Measurements from ENCODE around the gene ZNF398. TPM values are rescaled to one million over a fixed set of nuclear protein-coding genes. Genes with fewer than 3 reads are reported as not detected.

Gene ZNF398
- total RNA-seq, 2 experiments from 2014 or later, result 11.8 to 14.2 TPM

GRCh38 chr7:149175150-149175549 lies 27.9 kb downstream of the ZNF398 start:
- Histone ChIP-seq H3K27ac (ENCODE audit: low read depth, low read length, poor library complexity, severe bottlenecking) (no peak overlapping the region), H3K79me2 (ENCODE audit: insufficient read depth, low read depth, low read length) (no peaks in the 10 kb centered on the region), H3K36me3 (ENCODE audit: insufficient read depth, low read length) (peaks cover 75% of the 10 kb centered on the region), H3K9me2 (ENCODE audit: insufficient read depth, low read length) (no peaks in the 10 kb centered on the region), H3K9me3 (ENCODE audit: low read length) (no peaks in the 10 kb centered on the region), H4K20me1 (ENCODE audit: insufficient read depth, low read length) (no peaks in the 10 kb centered on the region), H3K4me3 (ENCODE audit: low read depth, low read length, poor library complexity, severe bottlenecking) (no peak overlapping the region), H3K4me2 (ENCODE audit: low read length) (no peak overlapping the region), H2AFZ (ENCODE audit: low read length) (no peak overlapping the region), H3K4me1 (ENCODE audit: insufficient read depth, low read length, poor library complexity, severe bottlenecking) (no peaks in the 10 kb centered on the region)
- BruUV-seq (replicated peaks), result no TSS peak
- TF ChIP-seq CTCF (conservative IDR thresholded peaks at IDR 0.05; ENCODE audit: low read length) (no peak), EZH2phosphoT487 (IDR thresholded peaks at IDR 0.05; ENCODE audit: borderline replicate concordance, low read depth, low read length) (no peak)
- CTCF ChIA-PET (ENCODE audit: unreplicated experiment), result no interaction called here
- POLR2A ChIA-PET, result interaction anchor here (1.7 kb wide), 1 partner anchor 20 kb away, joined by 3 read pairs; the partner anchor contains the start of gene ZNF282
- intact Hi-C loops (cut with micrococcal nuclease; ENCODE audit: unreplicated experiment), result no loop called here
- no peak for DNase-seq (ENCODE audit: low spot score)

DNA sequence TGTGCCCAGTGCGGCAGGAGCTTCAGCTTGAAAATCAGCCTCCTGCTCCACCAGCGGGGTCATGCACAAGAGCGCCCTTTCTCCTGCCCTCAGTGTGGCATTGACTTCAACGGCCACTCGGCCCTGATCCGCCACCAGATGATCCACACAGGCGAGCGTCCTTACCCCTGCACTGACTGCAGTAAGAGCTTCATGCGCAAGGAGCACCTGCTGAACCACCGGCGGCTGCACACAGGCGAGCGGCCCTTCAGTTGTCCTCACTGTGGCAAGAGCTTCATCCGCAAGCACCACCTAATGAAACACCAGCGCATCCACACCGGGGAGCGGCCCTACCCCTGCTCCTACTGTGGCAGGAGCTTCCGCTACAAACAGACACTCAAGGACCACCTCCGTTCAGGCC lies 32.0 kb downstream of the ZNF398 start:
- BruUV-seq (replicated peaks), result no TSS peak
- Histone ChIP-seq H3K79me2 (ENCODE audit: insufficient read depth, low read depth, low read length) (no peaks in the 10 kb centered on the region), H4K20me1 (ENCODE audit: insufficient read depth, low read length) (no peaks in the 10 kb centered on the region), H3K4me1 (ENCODE audit: insufficient read depth, low read length, poor library complexity, severe bottlenecking) (no peaks in the 10 kb centered on the region), H3K9me3 (ENCODE audit: low read length) (no peaks in the 10 kb centered on the region), H3K36me3 (ENCODE audit: insufficient read depth, low read length) (peaks cover 82% of the 10 kb centered on the region), H2AFZ (ENCODE audit: low read length) (no peak overlapping the region), H3K4me2 (ENCODE audit: low read length) (no peak overlapping the region), H3K4me3 (ENCODE audit: low read depth, low read length, poor library complexity, severe bottlenecking) (no peak overlapping the region), H3K27ac (ENCODE audit: low read depth, low read length, poor library complexity, severe bottlenecking) (no peak overlapping the region), H3K9me2 (ENCODE audit: insufficient read depth, low read length) (no peaks in the 10 kb centered on the region)
- POLR2A ChIA-PET, result interaction anchor here (0.6 kb wide), 1 partner anchor 60 kb away, joined by 3 read pairs; no protein-coding TSS in a partner anchor
- intact Hi-C loops (cut with micrococcal nuclease; ENCODE audit: unreplicated experiment), result no loop called here
- CTCF ChIA-PET (ENCODE audit: unreplicated experiment), result no interaction called here
- no peak for TF ChIP-seq EZH2phosphoT487 (IDR thresholded peaks at IDR 0.05; ENCODE audit: borderline replicate concordance, low read depth, low read length)
- no peak for TF ChIP-seq CTCF (conservative IDR thresholded peaks at IDR 0.05; ENCODE audit: low read length)
- DNase-seq (ENCODE audit: low spot score), result no peak

- no peak for TF ChIP-seq EZH2phosphoT487 (IDR thresholded peaks at IDR 0.05; ENCODE audit: borderline replicate concordance, low read depth, low read length)
- ChIA-PET CTCF (ENCODE audit: unreplicated experiment) (no interaction called here), POLR2A (interaction anchor here (0.6 kb wide), 1 partner anchor 301 kb away, joined by 3 read pairs; no protein-coding TSS in a partner anchor)
- Histone ChIP-seq H3K9me3 (ENCODE audit: low read length) (no peaks in the 10 kb centered on the region), H3K79me2 (ENCODE audit: insufficient read depth, low read depth, low read length) (no peaks in the 10 kb centered on the region), H4K20me1 (ENCODE audit: insufficient read depth, low read length) (no peaks in the 10 kb centered on the region), H2AFZ (ENCODE audit: low read length) (no peak overlapping the region), H3K36me3 (ENCODE audit: insufficient read depth, low read length) (peaks cover 71% of the 10 kb centered on the region), H3K9me2 (ENCODE audit: insufficient read depth, low read length) (no peaks in the 10 kb centered on the region), H3K27ac (ENCODE audit: low read depth, low read length, poor library complexity, severe bottlenecking) (no peak overlapping the region), H3K4me2 (ENCODE audit: low read length) (no peak overlapping the region), H3K4me1 (ENCODE audit: insufficient read depth, low read length, poor library complexity, severe bottlenecking) (no peaks in the 10 kb centered on the region), H3K4me3 (ENCODE audit: low read depth, low read length, poor library complexity, severe bottlenecking) (no peak overlapping the region)
- no peak for DNase-seq (ENCODE audit: low spot score)
- no TSS peak for BruUV-seq (replicated peaks)
- intact Hi-C loops (cut with micrococcal nuclease; ENCODE audit: unreplicated experiment), result no loop called here
Measured at GRCh38 chr7:149180722-149181449, 33.6 kb downstream of the ZNF398 start.

Measured in OCI-LY7 (cell line).